ENCODE measurements around the gene FKRP.

Gene FKRP

GRCh38 chr19:46717034-46717715 lies 28.7 kb upstream of the FKRP start, which contains the start of gene PRKD2:
PRKD2 (minus strand) TSS chr19:46717114; CDS start chr19:46716370, 744 bp downstream.
- peak; percentile 97 for DNase-seq (ENCODE audit: low spot score)
- no peak for TF ChIP-seq CTCF (IDR thresholded peaks at IDR 0.05; ENCODE audit: extremely low read depth, missing control alignments)

GRCh38 chr19:46717716-46718143 lies 28.1 kb upstream of the FKRP start:
- TF ChIP-seq CTCF (IDR thresholded peaks at IDR 0.05; ENCODE audit: extremely low read depth, missing control alignments): no peak
- peak; percentile 56 for DNase-seq (ENCODE audit: low spot score)

GRCh38 chr19:46718157-46718933 lies 27.5 kb upstream of the FKRP start:
- peak; percentile 73 for DNase-seq (ENCODE audit: low spot score)
- no peak for TF ChIP-seq CTCF (IDR thresholded peaks at IDR 0.05; ENCODE audit: extremely low read depth, missing control alignments)

GRCh38 chr19:46718934-46719622 lies 26.8 kb upstream of the FKRP start:
- TF ChIP-seq CTCF (IDR thresholded peaks at IDR 0.05; ENCODE audit: extremely low read depth, missing control alignments): no peak
- peak; percentile 72 for DNase-seq (ENCODE audit: low spot score)

GRCh38 chr19:46719629-46720502 lies 26.0 kb upstream of the FKRP start:
- no peak for DNase-seq (ENCODE audit: low spot score)
- no peak for TF ChIP-seq CTCF (IDR thresholded peaks at IDR 0.05; ENCODE audit: extremely low read depth, missing control alignments)

- TF ChIP-seq CTCF (IDR thresholded peaks at IDR 0.05; ENCODE audit: extremely low read depth, missing control alignments): no peak
- no peak for DNase-seq (ENCODE audit: low spot score)
Observed at GRCh38 chr19:46720503-46721239, 25.2 kb upstream of the FKRP start.
